Neuronal stem cell (in vitro differentiated cells): ENCODE measurements around the gene ZNF597.

ENCODE experiments used
- DNase-seq: peaks from one replicate; pipeline ENCODE4 v3.0.0-alpha.2; 2013; ENCODE audit warnings: low spot score
- H2AFZ ChIP-seq: one replicate; pipeline ENCODE4 v1.6.1; 2013; ENCODE audit warnings: mild to moderate bottlenecking, low read length, inconsistent platforms
- H2AK5ac ChIP-seq: 2 replicates; pipeline ENCODE4 v1.6.1; 2013; ENCODE audit warnings: low read depth, mild to moderate bottlenecking, inconsistent platforms, low read length, moderate library complexity, mixed read lengths
- H2BK120ac ChIP-seq: 2 replicates; pipeline ENCODE4 v1.6.1; 2013; ENCODE audit warnings: low read depth, mild to moderate bottlenecking, inconsistent platforms, low read length, moderate library complexity, mixed read lengths
- H2BK12ac ChIP-seq: one replicate; pipeline ENCODE4 v1.6.1; 2013; ENCODE audit warnings: low read length, inconsistent platforms
- H2BK15ac ChIP-seq: 2 replicates; pipeline ENCODE4 v1.6.1; 2013; ENCODE audit warnings: mild to moderate bottlenecking, low read length, inconsistent platforms, mixed read lengths
- H2BK5ac ChIP-seq: one replicate; pipeline ENCODE4 v1.6.1; 2013; ENCODE audit warnings: inconsistent platforms, mild to moderate bottlenecking, low read length, moderate library complexity
- H3K14ac ChIP-seq: one replicate; pipeline ENCODE4 v1.6.1; 2013; ENCODE audit warnings: low read length, inconsistent platforms
- H3K18ac ChIP-seq: 2 replicates; pipeline ENCODE4 v1.6.1; 2013; ENCODE audit warnings: low read length, inconsistent platforms
- H3K23ac ChIP-seq: 2 replicates; pipeline ENCODE4 v1.6.1; 2013; ENCODE audit warnings: low read depth, mild to moderate bottlenecking, mixed read lengths, low read length, inconsistent platforms; ENCODE audit not compliant: poor library complexity
- H3K27ac ChIP-seq: replicated peaks from 3 replicates; pipeline ENCODE4 v1.5.1; 2013; ENCODE audit warnings: low read length, inconsistent platforms
- H3K27me3 ChIP-seq, 3 experiments: 2 replicates each; pipeline ENCODE4 v1.6.1; 2013; ENCODE audit warnings: low read length in 3 of 3, mild to moderate bottlenecking in 2 of 3, inconsistent platforms in 1 of 3, low read depth in 1 of 3, mixed read lengths in 1 of 3, moderate library complexity in 1 of 3; ENCODE audit not compliant: control insufficient read depth in 3 of 3, insufficient read depth in 3 of 3
- H3K36me3 ChIP-seq, 2 donors: replicated peaks in 1 of 2; 2 replicates each; pipeline ENCODE4 v1.6.1; 2013; ENCODE audit warnings: low read length in 2 of 2; ENCODE audit not compliant: control insufficient read depth in 2 of 2, insufficient read depth in 2 of 2
- H3K4ac ChIP-seq: 2 replicates; pipeline ENCODE4 v1.6.1; 2013; ENCODE audit warnings: inconsistent platforms, mild to moderate bottlenecking, low read length, moderate library complexity
- H3K4me1 ChIP-seq, 2 donors: 1 replicate in 1 of 2; 2 replicates in 1 of 2; pipeline ENCODE4 v1.6.1; 2013; ENCODE audit warnings: low read length in 2 of 2, low read depth in 1 of 2; ENCODE audit not compliant: control insufficient read depth in 2 of 2, insufficient read depth in 1 of 2
- H3K4me2 ChIP-seq: one replicate; pipeline ENCODE4 v1.6.1; 2013; ENCODE audit warnings: mild to moderate bottlenecking, low read length, inconsistent platforms; ENCODE audit not compliant: insufficient read depth, poor library complexity, severe bottlenecking
- H3K4me3 ChIP-seq, 2 donors: 2 replicates each; pipeline ENCODE4 v1.5.1; 2013; ENCODE audit warnings: low read length in 2 of 2, mild to moderate bottlenecking in 2 of 2, inconsistent platforms in 1 of 2, moderate library complexity in 1 of 2
- H3K79me1 ChIP-seq: one replicate; pipeline ENCODE4 v1.6.1; 2013; ENCODE audit warnings: low read depth, mild to moderate bottlenecking, inconsistent platforms, low read length, moderate library complexity
- H3K9ac ChIP-seq: one replicate; pipeline ENCODE4 v1.6.1; 2013; ENCODE audit warnings: mild to moderate bottlenecking, low read depth, low read length, inconsistent platforms; ENCODE audit not compliant: poor library complexity
- H3K9me3 ChIP-seq, 2 donors: replicated peaks in 1 of 2; 2 replicates each; pipeline versions ENCODE3 to v1.6.1; 2013; ENCODE audit warnings: low read length in 2 of 2, mild to moderate bottlenecking in 2 of 2, inconsistent platforms in 1 of 2, low read depth in 1 of 2, mixed read lengths in 1 of 2, moderate library complexity in 1 of 2; ENCODE audit not compliant: control insufficient read depth in 2 of 2, insufficient read depth in 1 of 2
- H4K8ac ChIP-seq: one replicate; pipeline ENCODE4 v1.6.1; 2013; ENCODE audit warnings: low read depth, mild to moderate bottlenecking, inconsistent platforms, low read length, moderate library complexity
- H4K91ac ChIP-seq: one replicate; pipeline ENCODE4 v1.6.1; 2013; ENCODE audit warnings: low read length, low read depth, mild to moderate bottlenecking, inconsistent platforms; ENCODE audit not compliant: poor library complexity
- WGBS, 2 donors: extraction: QIAGEN DNeasy Blood & Tissue Kit; methylation state at CpG; one replicate each; pipeline ENCODE4 v1.1.7; 2013; ENCODE audit warnings: missing lambda C conversion rate in 2 of 2, mixed read lengths in 1 of 2; ENCODE audit not compliant: insufficient read length in 2 of 2, insufficient replicate concordance in 1 of 2; ENCODE audit errors: extremely low coverage in 2 of 2; 5-methylcytosine and 5-hydroxymethylcytosine counted together

Gene ZNF597

GRCh38 chr16:3400779-3401688, 42.3 kb downstream of the ZNF597 start, which contains the start of the genes ZNF174 and ZSCAN32:
Gene ZNF174 (plus strand): TSS chr16:3401215. CDS start chr16:3402005, 790 bp downstream.
Gene ZSCAN32 (minus strand): TSS chr16:3401004. CDS start chr16:3397557, 3,447 bp downstream.
- Histone ChIP-seq H2BK5ac (peak within 1 kb of the TSS; percentile 40), H3K27me3 (no peaks in the 10 kb centered on the region), H3K4ac (no peak within 1 kb of the TSS), H3K23ac (peak within 1 kb of the TSS; percentile 75), H3K36me3 (peaks cover 22 to 64% of the 10 kb centered on the region in 2 donors), H3K4me1 (peaks cover 2 to 4% of the 10 kb centered on the region in 2 donors), H2BK12ac (no peak within 1 kb of the TSS), H4K91ac (no peak within 1 kb of the TSS), H4K8ac (no peak within 1 kb of the TSS), H3K18ac (peak within 1 kb of the TSS; percentile 86), H3K9ac (peak within 1 kb of the TSS; percentile 87), H3K4me2 (peak within 1 kb of the TSS; percentile 64), H2AFZ (peak within 1 kb of the TSS; percentile 92), H3K14ac (peak within 1 kb of the TSS; percentile 85), H3K79me1 (no peaks in the 10 kb centered on the region), H2BK120ac (no peak within 1 kb of the TSS), H3K9me3 (peaks cover 20 to 40% of the 10 kb centered on the region in 2 donors), H3K27ac (peak within 1 kb of the TSS; percentile 65), H2AK5ac (peak within 1 kb of the TSS; percentile 51), H3K4me3 (peak within 1 kb of the TSS; percentile 93 to 95), H2BK15ac (no peak within 1 kb of the TSS)
- WGBS, 2 donors: no CpG with 5 or more reads among the region's 95 CpGs
- peak; percentile 99 for DNase-seq

- Histone ChIP-seq H2BK12ac (no peak overlapping the region), H2BK120ac (no peak overlapping the region), H3K4me2 (peak overlapping the region; percentile 62), H3K9me3 (peaks cover 20 to 33% of the 10 kb centered on the region in 2 donors), H3K4ac (no peak overlapping the region), H3K14ac (peak overlapping the region; percentile 85), H3K36me3 (peaks cover 22 to 64% of the 10 kb centered on the region in 2 donors), H3K27ac (peak overlapping the region; percentile 62), H4K8ac (no peak overlapping the region), H3K4me1 (peaks cover 2 to 4% of the 10 kb centered on the region in 2 donors), H3K23ac (peak overlapping the region; percentile 37), H2AK5ac (no peak overlapping the region), H3K79me1 (no peaks in the 10 kb centered on the region), H4K91ac (no peak overlapping the region), H2BK5ac (peak overlapping the region; percentile 40), H2BK15ac (no peak overlapping the region), H3K27me3 (no peaks in the 10 kb centered on the region), H3K9ac (peak overlapping the region; percentile 83), H2AFZ (peak overlapping the region; percentile 89), H3K18ac (peak overlapping the region; percentile 65), H3K4me3 (peak overlapping the region; percentile 93 to 95)
- DNase-seq: no peak
- WGBS, 2 donors: no CpG with 5 or more reads among the region's 18 CpGs
Measured at GRCh38 chr16:3400446-3400778, 42.9 kb downstream of the ZNF597 start.

GRCh38 chr16:3389663-3390338, 53.5 kb downstream of the ZNF597 start:
- peak overlapping the region in 1 of 2 donors; percentile 39 for H3K4me3 ChIP-seq
- H2BK15ac ChIP-seq: no peak overlapping the region
- no peak overlapping the region for H3K9ac ChIP-seq
- no peaks in the 10 kb centered on the region for H3K79me1 ChIP-seq
- peaks cover 27 to 79% of the 10 kb centered on the region in 2 donors for H3K36me3 ChIP-seq
- H3K23ac ChIP-seq: no peak overlapping the region
- no peak overlapping the region for H2BK5ac ChIP-seq
- H3K9me3 ChIP-seq: peaks cover 14 to 28% of the 10 kb centered on the region in 2 donors
- H3K4me1 ChIP-seq: no peaks in the 10 kb centered on the region
- no peak overlapping the region for H4K91ac ChIP-seq
- no peak overlapping the region for H2BK120ac ChIP-seq
- no peak overlapping the region for H4K8ac ChIP-seq
- no peak for DNase-seq
- H3K27ac ChIP-seq: no peak overlapping the region
- no peak overlapping the region for H3K14ac ChIP-seq
- no peak overlapping the region for H2BK12ac ChIP-seq
- no peak overlapping the region for H3K4ac ChIP-seq
- no peak overlapping the region for H3K4me2 ChIP-seq
- H3K27me3 ChIP-seq: no peaks in the 10 kb centered on the region
- H2AFZ ChIP-seq: no peak overlapping the region
- no peak overlapping the region for H2AK5ac ChIP-seq
- H3K18ac ChIP-seq: no peak overlapping the region
- WGBS, 2 donors: no CpG with 5 or more reads among the region's 9 CpGs

- Histone ChIP-seq H2BK12ac (no peak overlapping the region), H2AK5ac (no peak overlapping the region), H3K9me3 (peaks cover 23 to 38% of the 10 kb centered on the region in 2 donors), H2BK120ac (no peak overlapping the region), H2BK15ac (no peak overlapping the region), H3K4me3 (no peak overlapping the region), H3K23ac (no peak overlapping the region), H2BK5ac (no peak overlapping the region), H2AFZ (no peak overlapping the region), H3K4me2 (no peak overlapping the region), H4K91ac (no peak overlapping the region), H3K27me3 (no peaks in the 10 kb centered on the region), H3K79me1 (no peaks in the 10 kb centered on the region), H3K18ac (no peak overlapping the region), H3K14ac (no peak overlapping the region), H3K36me3 (peaks cover 34 to 79% of the 10 kb centered on the region in 2 donors), H3K9ac (peak overlapping the region; percentile 24), H3K27ac (no peak overlapping the region), H4K8ac (no peak overlapping the region), H3K4me1 (no peaks in the 10 kb centered on the region), H3K4ac (no peak overlapping the region)
- WGBS, 2 donors: no CpG with 5 or more reads among the region's 6 CpGs
- no peak for DNase-seq
Measured at GRCh38 chr16:3388325-3388724, 55.0 kb downstream of the ZNF597 start.
